DMS153 treated with DMSO at 0.1 percent for 48 hours (cell line): Measurements from ENCODE around the gene CFAP90.

Source experiments
- DNase-seq: peaks from one replicate; lab custom pipeline; 2025; ENCODE audit not compliant: unreplicated experiment; lab: John Stamatoyannopoulos, UW

The CFAP90 gene

DNA sequence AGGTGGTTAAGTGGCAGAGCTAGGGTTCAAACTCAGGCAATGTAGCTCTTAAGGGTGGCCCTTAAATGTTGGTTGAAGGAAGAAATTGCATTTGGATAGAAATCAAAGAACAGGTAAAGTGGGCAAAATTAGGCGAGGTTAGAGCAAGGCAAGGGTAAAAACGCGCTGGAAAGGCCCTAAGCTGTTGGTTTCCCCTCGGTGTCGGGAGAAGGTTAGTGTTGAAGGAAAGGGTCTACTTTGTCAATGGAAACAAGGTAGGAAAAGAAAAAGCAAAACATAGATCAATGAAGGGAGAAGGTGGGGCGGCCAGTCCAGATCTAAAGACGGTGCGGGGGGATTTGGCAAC, 17.5 kb upstream of the CFAP90 start:
- DNase-seq: no peak

GRCh38 chr5:7867260-7867659, 16.3 kb upstream of the CFAP90 start:
- no peak for DNase-seq

GRCh38 chr5:7866196-7866595, 15.3 kb upstream of the CFAP90 start:
- no peak for DNase-seq

GRCh38 chr5:7857926-7858632, 7.1 kb upstream of the CFAP90 start:
- no peak for DNase-seq

GRCh38 chr5:7857361-7857760, 6.4 kb upstream of the CFAP90 start:
- no peak for DNase-seq

DNA sequence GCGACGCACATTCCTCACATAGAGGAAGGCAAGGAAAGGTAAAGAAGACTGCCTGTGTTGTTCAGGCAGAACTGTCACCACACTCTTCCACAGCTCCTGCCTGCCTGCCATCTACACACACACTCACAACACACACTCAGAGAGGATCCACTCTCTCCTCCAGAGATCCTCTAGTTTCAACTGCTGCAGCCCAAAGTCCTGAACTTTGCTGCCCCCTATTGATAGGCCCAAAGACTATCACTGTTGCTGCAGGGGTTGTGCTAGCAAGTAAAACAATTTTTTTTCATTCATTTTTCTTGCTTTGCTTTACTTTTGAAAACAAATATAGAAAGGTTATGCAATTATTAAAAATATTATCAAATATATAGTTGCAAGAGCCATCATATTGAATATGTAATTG, 5.9 kb upstream of the CFAP90 start:
- peak; percentile 86 for DNase-seq

DNA sequence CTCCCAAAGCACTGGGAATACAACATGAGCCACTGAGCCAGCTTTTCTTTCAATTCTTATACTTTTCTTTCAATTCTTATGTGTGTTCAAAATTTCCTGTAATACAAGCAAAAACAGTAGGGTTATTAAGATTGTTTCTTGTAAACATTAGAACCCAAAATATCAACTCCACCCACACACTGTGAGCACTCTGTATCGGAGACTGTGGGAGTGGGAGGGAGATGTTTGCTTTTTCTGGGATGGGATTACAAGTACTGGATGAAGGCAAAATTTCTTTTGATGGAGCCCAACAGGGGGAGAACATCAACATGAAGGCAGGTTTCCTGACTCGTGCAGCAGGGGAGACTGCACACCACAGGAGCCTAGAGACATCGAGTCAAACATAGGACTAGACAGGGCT, 4.7 kb upstream of the CFAP90 start:
- DNase-seq: no peak

DNA sequence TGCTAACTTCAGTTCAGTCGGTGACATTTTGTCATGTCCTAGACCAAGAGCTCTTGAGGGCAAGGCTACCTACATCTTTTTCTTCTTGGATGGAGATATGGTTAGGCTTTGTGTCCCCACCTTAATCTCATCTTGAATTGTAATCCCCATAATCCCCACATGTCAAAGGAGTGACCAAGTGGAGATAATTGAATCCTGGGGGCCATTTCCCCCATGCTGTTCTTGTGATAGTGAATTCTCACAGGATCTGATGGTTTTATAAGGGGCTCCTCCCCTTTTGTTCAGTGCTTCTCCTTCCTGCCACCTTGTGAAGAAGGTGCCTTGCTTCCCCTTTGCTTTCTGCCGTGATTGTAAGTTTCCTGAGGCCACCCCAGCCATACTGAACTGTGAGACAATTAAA, 2.1 kb upstream of the CFAP90 start:
- DNase-seq: no peak

GRCh38 chr5:7852542-7852941, 1.6 kb upstream of the CFAP90 start:
- no peak for DNase-seq

- DNase-seq: no peak
Measured at GRCh38 chr5:7851617-7852289, 820 bp upstream of the CFAP90 start.

GRCh38 chr5:7851240-7851592, 283 bp upstream of the CFAP90 start:
- DNase-seq: no peak

DNA sequence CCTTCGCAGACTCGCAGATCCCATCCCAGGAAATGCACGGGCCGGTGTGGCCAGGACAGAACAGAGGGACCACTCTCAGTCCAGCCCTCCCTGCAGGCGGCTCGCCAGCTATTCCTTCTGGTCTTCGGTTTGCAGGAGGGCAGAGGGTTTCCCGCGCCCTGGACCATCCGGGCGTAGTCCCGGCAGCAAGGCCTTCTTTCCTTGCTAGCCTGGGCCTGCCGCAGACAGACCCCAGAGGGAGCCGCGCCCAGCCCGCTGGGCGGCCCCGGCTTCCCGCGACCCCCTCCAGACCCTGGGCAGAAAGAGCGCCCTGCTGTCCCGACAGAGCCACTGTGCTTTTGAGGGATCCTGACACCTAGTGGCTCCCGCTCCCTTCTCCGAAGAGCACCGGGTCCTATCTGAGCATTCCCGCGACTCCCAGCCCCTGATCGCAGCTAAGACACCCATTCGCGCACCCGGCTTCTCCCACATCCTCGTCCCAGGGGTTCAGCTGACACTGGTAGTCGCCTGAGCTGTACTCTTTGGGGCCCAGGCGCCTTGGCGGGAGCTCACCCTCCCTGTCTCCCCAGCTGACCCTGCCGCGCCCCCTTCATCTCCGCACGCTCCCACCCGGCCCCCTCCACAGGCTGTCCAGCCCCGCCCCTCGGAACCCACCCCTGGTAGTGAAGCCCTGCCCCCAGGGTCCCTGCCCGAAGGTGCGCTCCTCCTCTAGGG, 1.1 kb downstream of the CFAP90 start:
- DNase-seq: peak; percentile 26

DNA sequence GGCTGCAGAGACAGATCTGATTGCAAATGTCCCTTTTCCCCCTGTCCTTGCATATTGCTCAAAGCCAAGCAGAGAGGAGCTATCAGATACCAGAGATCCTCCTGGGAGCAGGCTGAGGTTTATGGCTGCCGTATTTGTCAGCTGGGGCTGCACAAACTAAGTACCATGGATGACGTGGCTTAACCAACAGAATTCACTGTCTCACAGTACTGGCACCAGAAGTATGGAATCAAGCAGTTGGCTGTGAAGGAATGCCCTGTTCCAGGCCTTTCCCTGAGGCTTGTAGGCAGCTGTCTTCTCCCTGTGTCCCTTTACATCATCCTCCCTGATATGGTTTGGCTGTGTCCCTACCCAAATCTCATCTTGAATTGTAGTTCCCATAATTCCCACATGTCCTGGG, 2.6 kb downstream of the CFAP90 start:
- DNase-seq: no peak

GRCh38 chr5:7846327-7846726, 4.6 kb downstream of the CFAP90 start:
- DNase-seq: no peak

GRCh38 chr5:7845557-7845956, 5.4 kb downstream of the CFAP90 start:
- no peak for DNase-seq

DNA sequence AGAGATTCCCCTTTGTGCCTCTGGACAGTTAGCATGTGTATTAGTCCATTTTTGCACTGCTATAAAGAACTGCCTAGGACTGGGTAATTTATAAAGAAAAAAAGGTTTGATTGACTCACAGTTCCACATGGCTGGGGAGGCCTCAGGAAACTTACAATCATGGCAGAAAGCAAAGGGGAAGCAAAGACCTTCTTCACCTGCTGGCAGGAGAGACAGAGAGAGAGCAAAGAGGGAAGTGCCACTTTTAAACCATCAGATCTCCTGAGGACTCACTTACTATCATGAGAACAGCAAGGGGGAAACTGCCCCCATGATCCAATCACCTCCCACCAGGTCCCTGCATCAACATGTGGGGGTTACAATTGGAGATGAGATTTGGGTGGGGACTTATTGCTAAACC, 6.0 kb downstream of the CFAP90 start:
- DNase-seq: no peak

GRCh38 chr5:7842531-7842930, 8.4 kb downstream of the CFAP90 start:
- no peak for DNase-seq

- no peak for DNase-seq
Measured at GRCh38 chr5:7837403-7837802, 13.5 kb downstream of the CFAP90 start.

DNA sequence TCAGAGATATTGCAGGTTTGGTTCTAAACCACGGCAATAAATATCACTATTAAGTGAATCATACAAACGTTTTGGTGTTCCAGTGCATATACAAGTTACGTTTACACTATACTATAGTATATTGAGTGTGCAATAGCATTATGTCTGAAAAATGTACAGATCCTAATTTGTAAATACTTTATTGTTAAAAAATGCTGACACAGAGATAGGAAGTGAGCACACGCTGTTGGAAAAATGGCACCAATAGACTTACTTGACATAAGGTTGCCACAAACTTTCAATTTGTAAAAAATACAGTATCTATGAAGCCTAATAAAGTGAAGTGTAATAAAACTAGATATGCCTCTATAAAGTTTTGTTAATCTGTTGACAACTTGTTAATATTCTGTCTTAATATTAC, 16.0 kb downstream of the CFAP90 start:
- DNase-seq: no peak

DNA sequence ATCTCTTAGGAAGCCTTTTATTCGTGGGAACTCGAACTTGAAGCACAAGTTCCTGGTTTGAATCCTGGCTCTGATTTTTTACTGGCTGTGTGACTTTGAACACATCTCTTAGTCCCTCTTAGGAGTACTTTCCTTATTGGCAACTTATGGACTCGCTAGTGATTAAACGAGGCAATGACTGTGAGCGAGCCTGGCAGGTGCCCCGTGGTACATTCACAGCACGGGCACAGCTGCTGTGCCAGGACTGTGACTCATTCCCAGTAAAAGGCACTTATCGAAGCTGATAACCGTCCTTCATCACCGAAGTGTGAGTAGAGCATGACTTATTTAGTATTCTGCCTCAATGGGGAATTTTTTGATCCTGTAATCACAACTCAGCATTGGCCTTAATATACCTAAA, 22.7 kb downstream of the CFAP90 start:
- DNase-seq: no peak

- DNase-seq: no peak
Measured at GRCh38 chr5:7827610-7828009, 23.3 kb downstream of the CFAP90 start.

- DNase-seq: no peak
Measured at GRCh38 chr5:7825630-7826029, 25.3 kb downstream of the CFAP90 start.

DNA sequence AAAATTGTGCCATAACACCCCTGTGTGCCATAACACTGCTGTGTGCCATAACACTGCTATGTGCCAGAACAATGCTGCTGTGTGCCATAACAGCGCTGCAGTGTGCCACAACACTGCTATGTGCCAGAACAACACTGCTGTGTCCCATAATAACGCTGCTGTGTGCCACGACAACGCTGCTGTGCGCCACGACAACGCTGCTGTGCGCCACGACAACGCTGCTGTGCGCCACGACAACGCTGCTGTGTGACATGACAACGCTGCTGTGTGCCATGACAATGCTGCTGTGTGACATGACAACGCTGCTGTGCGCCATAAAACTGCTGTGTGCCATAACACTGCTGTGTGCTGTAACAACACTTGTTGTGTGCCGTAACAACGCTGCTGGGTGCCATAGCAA, 25.9 kb downstream of the CFAP90 start:
- DNase-seq: no peak
